Activated naive CD8-positive, alpha-beta T cell treated with anti-CD3 and anti-CD28 coated beads, Interleukin-2, amount 10 ng/mL, durations not matched to agents 7 days and 5 days (primary cell): Measurements from ENCODE around the gene GPATCH2L. TPM values are rescaled to one million over a fixed set of nuclear protein-coding genes. Genes with fewer than 3 reads are reported as not detected.

ENCODE experiments used
- ATAC-seq: fragments of 150-1000 bp; cut with Tn5 transposase; one replicate; pipeline ENCODE4 v1.10.0; 2021; ENCODE audit warnings: low read depth, moderate library complexity
- POLR2A ChIA-PET: fragments of 350-600 bp; sonication (Branson Sonifier 250); formaldehyde crosslinking; loops from one replicate; lab custom pipeline; 2021; ENCODE audit warnings: antibody characterized with exemption; lab: Charles Lee
- DNase-seq: peaks from one replicate; pipeline ENCODE4 v3.0.0; 2021
- H3K27ac Mint-ChIP-seq: one replicate; pipeline ENCODE4 v1.8.0; 2022; ENCODE audit warnings: mild to moderate bottlenecking, mixed read lengths
- H3K27me3 Mint-ChIP-seq: one replicate; pipeline ENCODE4 v1.8.0; 2022; ENCODE audit warnings: mild to moderate bottlenecking, moderate library complexity, mixed read lengths
- H3K36me3 Mint-ChIP-seq: one replicate; pipeline ENCODE4 v1.8.0; 2021; ENCODE audit warnings: mild to moderate bottlenecking, mixed read lengths
- H3K4me1 Mint-ChIP-seq: one replicate; pipeline ENCODE4 v1.8.0; 2021; ENCODE audit warnings: mixed read lengths
- H3K4me3 Mint-ChIP-seq: one replicate; pipeline ENCODE4 v1.8.0; 2022; ENCODE audit warnings: mild to moderate bottlenecking, moderate library complexity, mixed read lengths
- H3K9me3 Mint-ChIP-seq: one replicate; pipeline ENCODE4 v1.8.0; 2021; ENCODE audit warnings: mixed read lengths
- total RNA-seq, 2 experiments: library from RNA; stranded (reverse); gene quantifications; one replicate each; pipeline ENCODE4 v1.2.3, GENCODE V29; 2021

The GPATCH2L gene
- total RNA-seq, result 10 to 100 TPM; 61.6 to 61.9 TPM

- peak; percentile 98 for DNase-seq
- Mint-ChIP-seq H3K27ac (peak within 1 kb of the TSS; percentile 97), H3K36me3 (peaks cover 20% of the 10 kb centered on the region), H3K4me1 (peaks cover 38% of the 10 kb centered on the region), H3K4me3 (peak within 1 kb of the TSS; percentile 93), H3K9me3 (peaks cover 2% of the 10 kb centered on the region), H3K27me3 (peaks cover 6% of the 10 kb centered on the region)
- POLR2A ChIA-PET, result interaction anchor here (0.6 to 1.9 kb wide), 6 partner anchors 10 to 491 kb away, joined by 3 to 7 read pairs (median 3); partner anchors contain the start of genes ERG28 and TTLL5
- peak; percentile 80 for ATAC-seq
Observed at GRCh38 chr14:76151398-76152332, at the start of gene GPATCH2L. Gene GPATCH2L, plus strand, starts transcription at chr14:76151922. Its CDS starts 2,442 bp downstream, at chr14:76154364.

- Mint-ChIP-seq H3K4me3 (no peak overlapping the region), H3K9me3 (no peaks in the 10 kb centered on the region), H3K27ac (no peak overlapping the region), H3K4me1 (no peaks in the 10 kb centered on the region), H3K27me3 (peaks cover 8% of the 10 kb centered on the region), H3K36me3 (no peaks in the 10 kb centered on the region)
- DNase-seq (no peak), ATAC-seq (no peak)
- POLR2A ChIA-PET, result no interaction called here
Observed at GRCh38 chr14:76104802-76105355, 46.8 kb upstream of the GPATCH2L start.

GRCh38 chr14:76106188-76106587 is 45.5 kb upstream of the GPATCH2L start:
- no peaks in the 10 kb centered on the region for H3K4me1 Mint-ChIP-seq
- DNase-seq (no peak), ATAC-seq (no peak)
- H3K9me3 Mint-ChIP-seq, result no peaks in the 10 kb centered on the region
- H3K4me3 Mint-ChIP-seq, result no peak overlapping the region
- POLR2A ChIA-PET, result no interaction called here
- H3K36me3 Mint-ChIP-seq, result no peaks in the 10 kb centered on the region
- H3K27me3 Mint-ChIP-seq, result peaks cover 8% of the 10 kb centered on the region
- H3K27ac Mint-ChIP-seq, result no peak overlapping the region

GRCh38 chr14:76109087-76109880 is 42.4 kb upstream of the GPATCH2L start:
- ATAC-seq (no peak), DNase-seq (no peak)
- Mint-ChIP-seq H3K4me1 (no peaks in the 10 kb centered on the region), H3K36me3 (no peaks in the 10 kb centered on the region), H3K27me3 (peaks cover 7% of the 10 kb centered on the region), H3K27ac (no peak overlapping the region), H3K9me3 (no peaks in the 10 kb centered on the region), H3K4me3 (no peak overlapping the region)
- POLR2A ChIA-PET, result no interaction called here

GRCh38 chr14:76112889-76113624 is 38.7 kb upstream of the GPATCH2L start:
- ATAC-seq, result no peak
- H3K27ac Mint-ChIP-seq, result no peak overlapping the region
- POLR2A ChIA-PET, result no interaction called here

GRCh38 chr14:76113691-76114090 is 38.0 kb upstream of the GPATCH2L start:
- Mint-ChIP-seq H3K27ac (no peak overlapping the region), H3K36me3 (no peaks in the 10 kb centered on the region), H3K4me3 (no peak overlapping the region), H3K27me3 (no peaks in the 10 kb centered on the region), H3K4me1 (no peaks in the 10 kb centered on the region), H3K9me3 (no peaks in the 10 kb centered on the region)
- no peak for ATAC-seq
- no peak for DNase-seq
- POLR2A ChIA-PET, result no interaction called here

More at GRCh38 chr14:76112889-76113624, 38.7 kb upstream of the GPATCH2L start:
- H3K9me3 Mint-ChIP-seq, result no peaks in the 10 kb centered on the region
- no peaks in the 10 kb centered on the region for H3K27me3 Mint-ChIP-seq
- no peaks in the 10 kb centered on the region for H3K4me1 Mint-ChIP-seq
- no peak overlapping the region for H3K4me3 Mint-ChIP-seq
- no peak for DNase-seq
- H3K36me3 Mint-ChIP-seq, result no peaks in the 10 kb centered on the region

- POLR2A ChIA-PET, result no interaction called here
- DNase-seq (no peak), ATAC-seq (no peak)
- Mint-ChIP-seq H3K27ac (no peak overlapping the region), H3K9me3 (no peaks in the 10 kb centered on the region), H3K27me3 (no peaks in the 10 kb centered on the region), H3K4me1 (no peaks in the 10 kb centered on the region), H3K36me3 (no peaks in the 10 kb centered on the region), H3K4me3 (no peak overlapping the region)
Observed at GRCh38 chr14:76115010-76115422, 36.7 kb upstream of the GPATCH2L start.

GRCh38 chr14:76117789-76118484 is 33.8 kb upstream of the GPATCH2L start:
- H3K27ac Mint-ChIP-seq, result no peak overlapping the region
- H3K4me3 Mint-ChIP-seq, result no peak overlapping the region
- ATAC-seq, result no peak
- no peak for DNase-seq
- POLR2A ChIA-PET, result no interaction called here
- no peaks in the 10 kb centered on the region for H3K36me3 Mint-ChIP-seq
- no peaks in the 10 kb centered on the region for H3K9me3 Mint-ChIP-seq
- no peaks in the 10 kb centered on the region for H3K4me1 Mint-ChIP-seq
- no peaks in the 10 kb centered on the region for H3K27me3 Mint-ChIP-seq

- Mint-ChIP-seq H3K36me3 (no peaks in the 10 kb centered on the region), H3K27me3 (no peaks in the 10 kb centered on the region), H3K4me1 (no peaks in the 10 kb centered on the region), H3K9me3 (no peaks in the 10 kb centered on the region), H3K4me3 (no peak overlapping the region), H3K27ac (no peak overlapping the region)
- POLR2A ChIA-PET, result no interaction called here
- ATAC-seq (no peak), DNase-seq (no peak)
Observed at GRCh38 chr14:76118594-76118993, 33.1 kb upstream of the GPATCH2L start.

GRCh38 chr14:76121089-76121748 is 30.5 kb upstream of the GPATCH2L start:
- Mint-ChIP-seq H3K27me3 (no peaks in the 10 kb centered on the region), H3K4me3 (no peak overlapping the region), H3K4me1 (no peaks in the 10 kb centered on the region), H3K9me3 (no peaks in the 10 kb centered on the region), H3K27ac (no peak overlapping the region), H3K36me3 (no peaks in the 10 kb centered on the region)
- DNase-seq (no peak), ATAC-seq (no peak)
- POLR2A ChIA-PET, result interaction anchor here (0.6 kb wide), 1 partner anchor 1385 kb away, joined by 4 read pairs; no protein-coding TSS in a partner anchor

- Mint-ChIP-seq H3K36me3 (no peaks in the 10 kb centered on the region), H3K9me3 (peaks cover 3% of the 10 kb centered on the region), H3K27ac (no peak overlapping the region), H3K27me3 (peaks cover 9% of the 10 kb centered on the region), H3K4me3 (no peak overlapping the region), H3K4me1 (no peaks in the 10 kb centered on the region)
- POLR2A ChIA-PET, result no interaction called here
- no peak for ATAC-seq
- no peak for DNase-seq
Observed at GRCh38 chr14:76123426-76124225, 28.1 kb upstream of the GPATCH2L start.
